GM18505 (cell line): Measurements from ENCODE around the gene ALG14.
"Not testable (repeated sequence)": the region's sequence is repeated elsewhere in the genome, so short reads cannot be mapped to it uniquely, and the experiment has no call there.

Experiments used
- ATAC-seq: cut with Tn5 transposase; IDR thresholded peaks from one replicate; pipeline ENCODE4 v1.9.1; 2021; ENCODE audit not compliant: unreplicated experiment
- POLR2A ChIP-seq: IDR thresholded peaks from 4 replicates; pipeline ENCODE4 v1.6.1; 2011; ENCODE audit warnings: borderline replicate concordance; ENCODE audit not compliant: insufficient read depth, insufficient read length; ENCODE audit errors: extremely low read depth

Gene ALG14

GRCh38 chr1:94951046-94951445 lies 121.7 kb downstream of the ALG14 start:
- TF ChIP-seq POLR2A: no peak
- ATAC-seq: no peak

GRCh38 chr1:94949681-94950661 lies 122.8 kb downstream of the ALG14 start:
- no peak for TF ChIP-seq POLR2A

DNA sequence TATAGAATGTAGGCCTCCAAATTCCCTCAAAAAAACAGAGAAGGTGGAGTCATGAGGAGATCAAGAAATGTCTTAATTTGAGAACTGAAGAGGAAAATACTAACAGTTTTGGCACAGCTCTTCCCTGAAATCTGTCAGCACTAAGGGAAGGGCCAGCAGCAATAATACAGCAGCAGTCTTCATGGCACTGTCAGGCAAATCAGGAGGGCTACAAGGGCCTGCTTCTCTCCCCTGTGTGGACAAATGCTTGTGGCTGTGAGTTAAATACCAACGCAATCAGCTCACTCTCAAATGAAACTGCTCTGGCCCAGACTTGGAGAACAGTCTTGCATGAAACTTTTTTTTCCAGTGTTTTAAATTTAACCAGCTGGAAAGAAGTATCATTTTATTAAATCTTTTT lies 125.3 kb downstream of the ALG14 start:
- ATAC-seq: no peak
- TF ChIP-seq POLR2A: no peak

More at GRCh38 chr1:94949681-94950661, 122.8 kb downstream of the ALG14 start:
- no peak for ATAC-seq

DNA sequence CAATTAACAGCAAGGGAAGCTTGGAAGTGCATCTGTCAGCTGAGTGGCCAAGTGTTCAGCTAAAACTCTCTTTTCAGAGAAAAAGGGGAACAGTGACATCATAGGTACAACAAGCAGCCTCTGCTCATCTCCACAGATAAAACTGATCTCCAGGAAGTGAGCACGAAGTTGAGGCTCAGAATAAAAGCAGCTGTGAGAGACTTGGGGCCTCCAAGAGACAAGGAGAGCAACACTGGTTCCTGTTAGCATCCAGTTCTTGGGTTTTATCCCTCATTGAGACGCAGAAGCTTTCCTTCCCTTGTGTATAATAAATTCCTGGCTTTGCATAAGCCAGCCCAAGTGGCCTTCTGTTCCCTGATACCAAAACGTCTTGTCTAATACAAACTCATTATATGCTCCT lies 125.9 kb downstream of the ALG14 start:
- ATAC-seq: no peak
- no peak for TF ChIP-seq POLR2A

DNA sequence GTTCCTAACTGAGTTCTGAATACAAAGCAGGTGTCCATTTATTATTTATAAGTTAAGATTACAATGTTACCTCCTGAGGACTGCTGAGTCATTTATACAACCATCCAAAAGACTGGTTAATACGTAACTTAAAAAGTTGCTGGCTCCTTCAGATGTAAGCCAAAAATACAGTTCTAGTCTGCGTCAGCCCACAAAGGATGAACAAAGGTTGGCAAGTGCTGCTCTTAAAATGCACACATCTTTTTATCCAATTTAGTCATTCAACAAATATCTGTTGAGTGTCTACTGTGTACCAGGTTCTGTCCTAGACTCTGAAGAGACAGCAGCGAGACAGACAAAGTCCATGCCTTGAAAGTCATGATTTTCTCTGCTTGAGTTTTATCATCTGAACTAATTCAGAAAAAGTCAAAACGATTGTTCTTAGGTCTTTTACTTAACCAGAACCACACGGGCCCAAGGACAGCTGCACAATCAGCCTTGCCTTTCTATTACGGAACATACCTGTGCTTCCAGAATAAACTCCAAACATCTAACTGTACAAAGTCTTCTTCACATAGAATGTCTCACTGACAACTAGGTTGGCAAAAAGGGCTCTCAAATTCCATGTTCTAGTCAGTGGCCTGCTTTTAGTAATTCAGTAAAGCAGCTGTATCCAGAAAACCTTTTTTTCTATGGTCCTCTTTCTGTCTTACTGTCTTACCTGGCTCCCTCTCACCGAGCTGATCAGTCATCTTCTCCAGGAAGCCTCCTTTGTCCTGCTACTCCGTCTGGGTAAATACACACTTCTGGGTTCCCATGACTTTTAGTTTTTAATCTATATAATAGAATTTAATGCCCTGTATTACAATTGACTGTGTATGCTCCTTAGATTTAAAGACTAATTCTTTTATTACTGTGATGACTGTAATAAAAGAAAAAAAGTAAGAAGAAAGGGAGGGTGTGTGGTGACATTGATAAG lies 130.3 kb downstream of the ALG14 start:
- TF ChIP-seq POLR2A: no peak
- ATAC-seq: no peak

DNA sequence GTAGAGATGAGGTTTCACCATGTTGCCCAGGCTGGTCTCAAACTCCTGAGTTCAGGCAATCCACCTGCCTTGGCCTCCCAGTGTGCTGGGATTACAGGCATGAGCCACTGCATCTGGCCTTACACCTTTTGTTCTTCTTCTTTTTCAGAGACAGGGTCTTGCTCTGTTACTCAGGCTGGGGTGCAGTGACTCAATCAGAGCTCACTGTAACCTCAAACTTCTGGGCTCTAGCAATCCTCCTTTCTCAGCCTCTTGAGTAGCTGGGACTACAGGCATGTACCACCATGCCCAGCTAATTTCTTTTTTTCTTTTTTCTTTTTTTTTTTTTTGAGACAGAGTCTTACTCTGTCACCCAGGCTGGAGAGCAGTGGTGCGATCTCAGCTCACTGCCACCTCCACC lies 131.3 kb downstream of the ALG14 start:
- ATAC-seq: not testable (repeated sequence)

DNA sequence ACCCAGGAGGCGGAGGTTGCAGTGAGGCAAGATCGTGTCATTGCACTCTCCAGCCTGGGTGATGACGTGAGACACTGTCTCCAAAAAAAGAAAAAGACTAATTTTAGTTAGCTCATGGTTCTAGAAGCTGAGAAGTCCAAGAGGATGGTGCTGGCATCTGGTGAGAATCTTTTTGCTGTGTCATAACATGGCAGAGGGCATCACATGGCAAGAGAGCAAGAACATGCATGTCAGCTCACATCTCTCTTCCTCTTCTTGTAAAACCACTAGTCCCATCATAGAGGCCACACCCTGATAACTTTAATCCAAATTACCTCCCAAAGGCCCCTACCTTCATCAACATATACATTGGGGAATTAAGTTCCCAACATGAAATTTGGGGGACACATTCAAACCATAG lies 132.0 kb downstream of the ALG14 start:
- no peak for TF ChIP-seq POLR2A
- ATAC-seq: no peak

DNA sequence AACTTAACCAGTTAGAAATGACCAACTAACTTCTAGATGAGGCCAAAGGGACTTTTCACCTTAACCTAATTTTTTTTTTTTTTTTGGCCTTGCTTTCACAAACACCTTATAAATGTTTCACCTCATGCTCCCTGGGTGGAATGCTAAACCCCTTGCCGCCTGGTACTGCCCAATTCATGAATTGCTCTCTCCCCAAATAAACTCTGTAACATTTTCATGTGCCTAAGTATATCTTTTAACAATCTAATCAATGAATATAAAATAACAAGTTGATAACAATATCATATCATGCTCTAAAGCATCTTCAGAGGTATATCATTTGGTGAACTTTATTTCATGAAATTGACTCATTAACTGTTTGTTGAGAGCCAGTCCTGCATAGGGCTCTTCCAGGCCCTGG lies 134.9 kb downstream of the ALG14 start:
- ATAC-seq: no peak
- no peak for TF ChIP-seq POLR2A

DNA sequence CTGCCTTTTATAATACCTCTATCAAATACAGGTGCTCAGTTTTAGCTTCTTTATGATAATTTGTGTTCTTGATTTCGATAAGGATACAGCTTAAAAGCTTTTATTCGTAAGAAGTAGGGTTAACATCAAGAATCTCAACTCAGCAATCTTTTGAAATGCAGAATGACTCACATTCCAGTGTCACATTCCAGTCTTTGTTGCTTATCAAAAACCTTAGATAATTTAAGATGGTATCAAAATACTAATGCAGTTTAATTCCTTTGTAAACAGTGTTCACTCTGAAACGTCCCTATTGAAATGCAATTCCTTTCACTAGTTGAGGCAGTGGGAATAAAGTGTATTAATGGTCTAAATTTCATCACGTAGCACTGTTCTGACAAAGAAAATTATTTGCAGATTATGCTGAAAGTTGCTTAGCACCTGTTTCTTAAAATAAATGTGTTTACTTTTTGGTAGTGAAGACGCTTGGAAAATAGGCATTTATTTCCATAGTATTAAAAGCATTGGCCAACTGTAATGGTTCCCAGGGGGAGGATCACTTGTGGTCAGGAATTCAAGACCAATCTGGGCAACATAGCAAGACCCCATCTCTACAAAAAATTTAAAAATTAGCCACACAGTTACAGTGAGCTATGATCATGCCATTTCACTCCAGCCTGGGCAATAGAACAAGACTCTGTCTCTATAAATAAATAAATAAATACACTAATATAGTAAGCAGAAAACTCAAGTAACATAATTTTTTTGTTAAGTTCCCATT lies 135.7 kb downstream of the ALG14 start:
- TF ChIP-seq POLR2A: no peak

DNA sequence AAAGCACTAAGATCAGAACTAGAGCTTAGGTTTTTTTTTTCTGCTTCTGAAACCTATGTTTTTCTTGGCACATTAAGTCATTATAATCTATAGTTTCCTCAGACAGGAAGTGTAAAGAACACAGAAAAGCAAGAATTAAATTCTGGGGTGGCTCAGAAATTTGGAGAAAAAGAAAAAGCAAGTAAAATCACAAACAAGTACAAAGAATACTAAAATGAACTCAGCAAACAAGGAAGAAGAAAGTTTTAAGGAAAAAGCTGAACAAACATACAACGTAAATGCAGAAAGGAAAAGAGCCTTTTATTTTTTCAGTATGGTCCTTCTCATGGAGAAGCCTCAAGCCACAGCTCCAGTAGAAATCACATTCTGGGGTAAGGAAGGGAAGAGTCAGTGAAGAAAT lies 137.3 kb downstream of the ALG14 start:
- ATAC-seq: no peak
- TF ChIP-seq POLR2A: no peak

More for the DNA sequence above, 135.7 kb downstream of the ALG14 start:
- no peak for ATAC-seq

DNA sequence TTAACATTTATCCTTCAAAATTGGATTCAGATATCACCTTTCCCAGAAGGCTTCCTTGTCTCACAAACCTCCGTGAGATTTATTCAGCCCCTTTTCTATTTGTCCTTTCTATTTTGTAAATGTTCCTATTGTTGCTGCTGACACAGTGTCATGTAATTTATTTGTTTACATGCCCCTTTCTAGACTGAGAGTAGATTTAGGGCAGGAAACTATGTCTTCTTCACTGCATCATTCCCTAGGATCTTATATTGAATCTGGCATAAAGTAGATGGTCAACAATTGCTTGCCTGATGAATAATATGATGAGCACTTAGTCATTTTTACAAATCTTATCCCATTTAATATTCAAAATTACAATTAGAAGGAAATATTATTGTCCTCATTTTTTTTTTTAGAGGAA lies 137.7 kb downstream of the ALG14 start:
- ATAC-seq: no peak
- no peak for TF ChIP-seq POLR2A

DNA sequence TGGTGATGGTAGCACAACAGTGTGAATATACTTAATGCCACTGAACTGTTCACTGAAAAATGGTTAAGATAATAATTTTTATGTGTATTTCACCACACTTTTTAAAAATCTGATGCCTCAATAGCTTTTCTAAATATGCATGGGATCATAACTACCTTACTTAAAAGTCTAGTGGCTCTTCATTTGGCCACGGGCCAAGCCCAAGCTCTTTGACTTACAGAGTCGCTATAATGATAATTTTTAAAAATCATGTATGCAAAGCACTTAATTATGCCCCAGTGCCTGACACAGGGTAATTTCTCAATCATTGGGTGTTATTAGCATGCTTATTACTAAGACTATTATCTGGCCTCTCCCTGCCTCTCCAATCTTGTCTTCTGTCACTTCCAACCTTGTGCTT lies 138.2 kb downstream of the ALG14 start:
- no peak for TF ChIP-seq POLR2A
- ATAC-seq: no peak

- ATAC-seq: no peak
- no peak for TF ChIP-seq POLR2A
These were observed 141.4 kb downstream of the ALG14 start for GRCh38 chr1:94931254-94931841.
